ENCODE data around the gene RGS7.

GRCh38 chr1:240925273-240925672 is 431.7 kb downstream of the RGS7 start:
- no peak for TF ChIP-seq CTCF (IDR thresholded peaks at IDR 0.05; ENCODE audit: control extremely low read depth in 1 of 3, insufficient read depth in 1 of 3, low read depth in 1 of 3, low read length in 3 of 3)
- TF ChIP-seq MAX (IDR thresholded peaks at IDR 0.05): no peak
- TF ChIP-seq JUN (IDR thresholded peaks at IDR 0.05; ENCODE audit: low read depth, low read length): no peak
- TF ChIP-seq RXRA (IDR thresholded peaks at IDR 0.05; ENCODE audit: insufficient read depth, low read depth, low read length): no peak
- TF ChIP-seq TAF1 (IDR thresholded peaks at IDR 0.05; ENCODE audit: low read depth, low read length): no peak
- TF ChIP-seq EZH2 (IDR thresholded peaks at IDR 0.05; ENCODE audit: low read depth, low read length, severe bottlenecking): no peak
- TF ChIP-seq KDM5A (IDR thresholded peaks at IDR 0.05; ENCODE audit: low read length): no peak
- TF ChIP-seq TCF12 (IDR thresholded peaks at IDR 0.05; ENCODE audit: low read depth, low read length): no peak
- TF ChIP-seq SP1 (IDR thresholded peaks at IDR 0.05; ENCODE audit: low read depth, low read length): no peak
- TF ChIP-seq POLR2A (IDR thresholded peaks at IDR 0.05; ENCODE audit: control extremely low read depth in 1 of 2, low read depth in 2 of 2, low read length in 2 of 2): no peak
- TF ChIP-seq EGR1 (IDR thresholded peaks at IDR 0.05; ENCODE audit: borderline replicate concordance, low read depth, low read length): no peak
- no peak for TF ChIP-seq SIN3A (conservative IDR thresholded peaks at IDR 0.05 in 1 of 2, IDR thresholded peaks at IDR 0.05 in 1 of 2; ENCODE audit: low read depth in 1 of 2, low read length in 2 of 2)
- no peak for TF ChIP-seq E2F6 (IDR thresholded peaks at IDR 0.05)
